HG03342 (cell line): Measurements from ENCODE around the gene CXCR2.

ENCODE experiments used
- ATAC-seq: cut with Tn5 transposase; IDR thresholded peaks from one replicate; pipeline ENCODE4 v1.9.1; 2021; ENCODE audit warnings: mild to moderate bottlenecking, moderate library complexity; ENCODE audit not compliant: unreplicated experiment

CXCR2 gene

DNA sequence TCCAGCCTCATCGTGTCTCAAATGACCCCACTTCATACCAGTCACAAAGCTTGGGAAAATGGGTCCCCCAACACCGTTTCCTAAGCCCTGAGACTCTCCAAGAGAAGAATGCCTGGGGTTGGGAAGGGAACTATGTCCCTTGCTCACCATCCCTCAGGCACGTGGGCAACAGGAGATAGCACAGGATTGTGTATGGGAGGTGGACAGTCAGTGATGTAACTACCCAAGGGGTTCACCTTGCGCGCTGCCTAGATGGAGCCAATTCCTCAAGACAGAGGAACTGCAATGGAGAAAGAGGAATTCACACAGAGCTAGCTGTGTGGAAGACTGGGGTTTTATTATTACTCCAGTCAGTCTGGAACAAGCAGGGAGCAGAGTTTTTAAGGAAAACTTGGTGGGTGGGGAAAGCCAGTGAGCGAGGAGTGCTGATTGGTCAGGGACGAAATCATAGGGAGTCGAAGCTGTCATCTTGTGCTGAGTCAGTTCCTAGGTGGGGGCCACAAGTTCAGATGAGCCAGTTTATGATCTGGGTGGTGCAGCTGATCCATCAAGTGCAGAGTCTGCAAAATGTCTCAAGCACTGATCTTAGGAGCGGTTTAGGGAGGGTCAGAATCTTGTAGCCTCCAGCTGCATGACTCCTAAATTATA, 54.8 kb downstream of the CXCR2 start:
- ATAC-seq = no peak

DNA sequence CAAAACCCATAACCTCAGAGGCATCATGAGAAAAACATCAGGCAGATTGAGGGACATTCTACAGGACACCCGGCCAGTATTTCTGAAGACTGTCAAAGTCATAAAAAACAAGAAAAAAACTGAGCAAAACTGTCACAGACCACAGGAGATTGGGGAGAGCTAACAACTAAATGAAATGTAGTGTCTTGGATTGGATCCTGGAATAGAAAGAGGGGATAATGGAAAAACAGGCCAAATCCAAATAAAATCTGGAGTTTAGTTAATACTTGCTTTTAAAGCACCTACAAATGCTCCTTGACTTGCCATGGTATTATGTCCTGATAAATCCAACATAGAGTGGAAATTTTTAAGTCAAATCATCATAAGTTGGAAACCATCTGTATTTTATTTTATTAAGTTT, 58.5 kb downstream of the CXCR2 start:
- no peak for ATAC-seq

DNA sequence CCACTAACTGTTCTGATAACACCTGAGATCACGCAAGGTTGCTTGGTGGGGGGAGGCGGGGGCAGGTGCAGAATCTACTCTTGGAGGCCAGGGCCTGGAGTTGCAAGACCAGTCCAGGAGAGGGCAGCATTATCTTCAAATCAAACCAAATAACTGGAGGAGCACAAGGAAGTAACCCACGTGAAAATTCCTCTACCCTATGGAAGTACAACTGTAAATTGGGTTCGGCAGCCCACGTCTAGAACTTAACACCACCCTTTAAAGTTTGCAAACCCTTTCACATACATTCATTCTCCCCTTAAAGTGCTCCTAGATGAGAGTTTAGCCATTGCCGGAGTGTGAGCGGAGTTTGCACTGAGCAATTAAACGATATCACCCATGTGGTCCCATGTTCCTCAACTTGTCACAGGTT, 60.5 kb downstream of the CXCR2 start:
- ATAC-seq = no peak
